Brain pericyte (primary cell): ENCODE measurements around the gene GLP2R.

Experiments used
- DNase-seq: peaks from one replicate; pipeline ENCODE4 v3.0.0-alpha.2; 2012; ENCODE audit warnings: low read depth, low spot score

The GLP2R gene

GRCh38 chr17:9813166-9813565 lies 12.6 kb upstream of the GLP2R start:
- no peak for DNase-seq

- DNase-seq: no peak
Measured at GRCh38 chr17:9814337-9814945, 11.3 kb upstream of the GLP2R start.

- no peak for DNase-seq
Measured at GRCh38 chr17:9816472-9816871, 9.3 kb upstream of the GLP2R start.

- DNase-seq: no peak
Measured at GRCh38 chr17:9817086-9817485, 8.6 kb upstream of the GLP2R start.

- DNase-seq: no peak
Measured at GRCh38 chr17:9818760-9819159, 7.0 kb upstream of the GLP2R start.

- DNase-seq: no peak
Measured at GRCh38 chr17:9820448-9820847, 5.3 kb upstream of the GLP2R start.

GRCh38 chr17:9821921-9822320 lies 3.8 kb upstream of the GLP2R start, which contains the start of gene GSG1L2:
TSS of gene GSG1L2 (minus strand) at chr17:9822079. CDS start at chr17:9822071, 8 bp downstream.
- no peak for DNase-seq

- DNase-seq: no peak
Measured at GRCh38 chr17:9824094-9824493, 1.6 kb upstream of the GLP2R start.

- DNase-seq: no peak
Measured at GRCh38 chr17:9824797-9825338, 856 bp upstream of the GLP2R start.

- no peak for DNase-seq
Measured at GRCh38 chr17:9828296-9829295, 2.9 kb downstream of the GLP2R start.

GRCh38 chr17:9829343-9829742 lies 3.6 kb downstream of the GLP2R start:
- DNase-seq: no peak

- DNase-seq: no peak
Measured at GRCh38 chr17:9830711-9831110, 5.0 kb downstream of the GLP2R start.

- DNase-seq: no peak
Measured at GRCh38 chr17:9833922-9834321, 8.2 kb downstream of the GLP2R start.

GRCh38 chr17:9837551-9838471 lies 12.1 kb downstream of the GLP2R start:
- DNase-seq: no peak

- no peak for DNase-seq
Measured at GRCh38 chr17:9839433-9839832, 13.7 kb downstream of the GLP2R start.

- no peak for DNase-seq
Measured at GRCh38 chr17:9842057-9842758, 16.5 kb downstream of the GLP2R start.

- DNase-seq: no peak
Measured at GRCh38 chr17:9843152-9844010, 17.7 kb downstream of the GLP2R start.

GRCh38 chr17:9844153-9844552 lies 18.4 kb downstream of the GLP2R start:
- DNase-seq: no peak

GRCh38 chr17:9845306-9845705 lies 19.6 kb downstream of the GLP2R start:
- DNase-seq: no peak

GRCh38 chr17:9850151-9850550 lies 24.4 kb downstream of the GLP2R start:
- DNase-seq: no peak
